Smooth muscle cell (in vitro differentiated cells): ENCODE data around the gene CARS1. TPM values are rescaled to one million over a fixed set of nuclear protein-coding genes. Genes with fewer than 3 reads are reported as not detected.

Source experiments
- DNase-seq: peaks from one replicate; lab custom pipeline; 2025; ENCODE audit not compliant: unreplicated experiment; lab: John Stamatoyannopoulos, UW
- H2AFZ ChIP-seq: fragments of 200-600 bp; sonication (generic); 2 replicates; pipeline ENCODE4 v1.6.0; 2016; ENCODE audit warnings: antibody characterized with exemption, low read depth, mild to moderate bottlenecking
- H3F3A ChIP-seq: fragments of 200-600 bp; sonication (generic); 2 replicates; pipeline ENCODE4 v1.6.0; 2017; ENCODE audit warnings: antibody characterized with exemption, low read depth
- H3K27ac ChIP-seq: fragments of 200-600 bp; sonication (generic); 2 replicates; pipeline ENCODE4 v1.5.1; 2016; ENCODE audit warnings: low read depth, mild to moderate bottlenecking
- H3K27me3 ChIP-seq: fragments of 200-600 bp; sonication (generic); 2 replicates; pipeline ENCODE4 v1.6.1; 2016; ENCODE audit warnings: low read depth, mild to moderate bottlenecking
- H3K36me3 ChIP-seq: fragments of 200-600 bp; sonication (generic); 2 replicates; pipeline ENCODE4 v1.5.1; 2016; ENCODE audit warnings: low read depth
- H3K4me1 ChIP-seq: fragments of 200-600 bp; sonication (generic); 2 replicates; pipeline ENCODE4 v1.5.1; 2016; ENCODE audit warnings: low read depth
- H3K4me2 ChIP-seq: fragments of 200-600 bp; sonication (generic); 2 replicates; pipeline ENCODE4 v1.6.0; 2016; ENCODE audit warnings: mild to moderate bottlenecking
- H3K4me3 ChIP-seq: fragments of 200-600 bp; sonication (generic); 2 replicates; pipeline ENCODE4 v1.5.1; 2016; ENCODE audit warnings: mild to moderate bottlenecking
- H3K79me2 ChIP-seq: fragments of 200-600 bp; sonication (generic); 2 replicates; pipeline ENCODE4 v1.6.0; 2016; ENCODE audit warnings: low read depth, mild to moderate bottlenecking
- H3K9ac ChIP-seq: fragments of 200-600 bp; sonication (generic); 2 replicates; pipeline ENCODE4 v1.6.0; 2016; ENCODE audit warnings: low read depth
- H3K9me3 ChIP-seq: fragments of 200-600 bp; sonication (generic); replicated peaks from 2 replicates; pipeline ENCODE4 v1.5.1; 2016; ENCODE audit warnings: low read depth
- H4K20me1 ChIP-seq: fragments of 200-600 bp; sonication (generic); 2 replicates; pipeline ENCODE4 v1.6.0; 2016; ENCODE audit warnings: low read depth
- CTCF ChIP-seq: fragments of 200-600 bp; sonication (generic); IDR thresholded peaks from 2 replicates; pipeline ENCODE4 v1.5.1; 2017; ENCODE audit warnings: borderline replicate concordance, mild to moderate bottlenecking, antibody characterized with exemption; ENCODE audit not compliant: insufficient read depth, poor library complexity, severe bottlenecking
- WGBS: methylation state at CpG from one replicate; pipeline ENCODE4 v1.1.7; 2016; ENCODE audit warnings: low lambda C conversion rate; 5-methylcytosine and 5-hydroxymethylcytosine counted together
- polyA plus RNA-seq: library from polyadenylated mRNA; unstranded; fragments of >200 nt; fragmentation: Nextera tagmentation; extraction: Ambion mirVana; gene quantifications from 2 replicates; pipeline ENCODE4 v1.2.1, GENCODE V29; 2016
- total RNA-seq: library from RNA; depleted of rRNA; stranded (reverse); fragments of >200 nt; gene quantifications from 2 replicates; pipeline ENCODE4 v1.2.3, GENCODE V29; 2014

CARS1 gene
- total and polyA plus RNA-seq, 2 experiments from 2014 or later: 51.7 to 61.6 TPM

DNA sequence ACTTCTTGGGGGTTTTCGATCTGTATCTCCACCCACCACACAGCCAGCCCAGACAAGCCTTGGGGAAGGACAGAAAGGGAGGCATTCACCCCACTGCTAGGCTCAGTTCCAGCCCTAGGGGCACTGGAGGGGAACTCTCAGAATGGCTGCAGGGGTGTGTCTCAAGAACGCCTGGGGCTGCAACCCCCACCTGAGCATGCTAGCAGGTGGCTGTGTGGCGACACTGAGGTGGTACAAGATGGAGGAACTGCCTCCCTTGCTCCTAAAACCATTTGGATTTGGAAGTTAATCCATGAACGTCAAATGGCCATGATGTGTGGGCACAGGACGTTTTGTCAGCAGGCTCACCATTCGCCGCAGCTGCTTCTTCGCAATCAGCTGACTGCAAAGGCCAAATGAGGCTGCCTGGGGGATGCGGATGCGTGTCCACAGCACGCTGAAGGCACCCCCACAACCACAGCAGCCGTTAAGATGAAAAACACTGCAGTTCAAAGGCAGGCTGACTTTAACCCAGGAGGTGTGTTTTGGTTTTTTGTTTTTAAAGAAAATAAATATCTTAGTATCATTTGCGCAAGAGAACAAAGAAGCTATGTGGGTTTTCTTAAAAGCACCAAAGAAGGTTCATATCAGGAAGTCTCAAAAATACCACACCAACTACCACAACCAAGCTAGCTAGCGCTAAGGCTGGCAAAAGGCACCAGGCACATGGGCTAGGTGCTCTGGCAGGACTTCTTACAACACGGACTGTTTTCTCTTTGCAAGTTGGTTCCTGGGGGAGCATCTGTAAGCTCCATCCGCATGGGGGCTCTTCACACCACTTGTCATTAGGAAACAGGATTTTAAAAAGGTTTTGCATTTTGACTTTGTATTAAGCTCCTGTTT is 42.9 kb downstream of the CARS1 start:
- Histone ChIP-seq H3F3A (no peaks in the 10 kb centered on the region), H3K79me2 (peaks cover 4% of the 10 kb centered on the region), H3K4me2 (no peak overlapping the region), H3K4me1 (no peaks in the 10 kb centered on the region), H3K36me3 (peaks cover 14% of the 10 kb centered on the region), H4K20me1 (peaks cover 19% of the 10 kb centered on the region), H3K27ac (no peak overlapping the region), H2AFZ (no peak overlapping the region), H3K27me3 (no peaks in the 10 kb centered on the region), H3K9me3 (no peaks in the 10 kb centered on the region), H3K4me3 (no peak overlapping the region), H3K9ac (no peak overlapping the region)
- no peak for TF ChIP-seq CTCF
- WGBS: 91% methylated on average over 16 of the region's 16 CpGs
- no peak for DNase-seq

DNA sequence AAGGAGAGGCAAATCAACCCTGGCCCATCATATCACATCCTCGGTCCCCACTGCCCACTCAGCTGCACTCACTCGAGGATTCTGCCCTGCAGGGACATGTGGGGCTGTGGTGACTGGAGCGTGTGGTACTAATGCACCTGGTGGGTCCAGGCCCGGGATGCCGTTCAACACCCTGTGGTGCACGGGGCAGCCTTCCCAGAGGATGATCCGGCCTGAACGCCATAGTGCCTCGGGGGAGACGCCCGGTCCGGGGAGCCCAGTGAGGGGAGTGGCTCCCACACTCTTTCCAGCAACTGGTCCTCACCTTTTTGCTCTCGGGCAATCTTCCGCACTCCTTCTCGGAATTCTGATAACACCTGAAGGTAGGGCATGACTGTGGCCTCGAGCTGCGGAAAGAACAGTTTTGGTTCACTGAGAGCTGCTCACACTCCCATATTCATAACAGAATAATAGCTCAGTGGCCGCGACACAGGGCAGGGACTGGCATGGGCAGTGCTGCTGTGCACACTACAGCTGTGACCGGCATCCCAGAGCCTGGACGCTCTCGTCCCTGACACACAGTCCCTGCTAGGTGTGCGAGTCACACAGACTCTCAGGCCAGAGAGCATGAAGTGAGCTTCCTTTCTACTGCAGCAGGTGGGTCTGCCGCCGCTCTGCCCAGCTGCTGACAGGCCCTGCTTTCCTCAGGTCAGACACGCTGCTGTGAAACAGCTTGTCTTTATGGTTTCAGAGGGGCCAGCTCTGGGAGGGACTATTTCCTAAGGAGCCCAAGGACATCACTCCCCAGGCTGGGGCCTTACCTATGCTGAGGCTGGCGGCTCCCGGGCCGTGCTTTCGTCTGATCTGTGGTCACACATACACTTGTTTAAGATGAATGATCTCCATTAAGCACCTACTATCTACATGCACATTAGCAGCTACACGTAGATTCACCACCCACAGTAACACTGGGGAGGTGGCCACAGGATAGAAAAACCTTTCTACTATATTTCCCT is 45.0 kb downstream of the CARS1 start:
- no peak for TF ChIP-seq CTCF

DNA sequence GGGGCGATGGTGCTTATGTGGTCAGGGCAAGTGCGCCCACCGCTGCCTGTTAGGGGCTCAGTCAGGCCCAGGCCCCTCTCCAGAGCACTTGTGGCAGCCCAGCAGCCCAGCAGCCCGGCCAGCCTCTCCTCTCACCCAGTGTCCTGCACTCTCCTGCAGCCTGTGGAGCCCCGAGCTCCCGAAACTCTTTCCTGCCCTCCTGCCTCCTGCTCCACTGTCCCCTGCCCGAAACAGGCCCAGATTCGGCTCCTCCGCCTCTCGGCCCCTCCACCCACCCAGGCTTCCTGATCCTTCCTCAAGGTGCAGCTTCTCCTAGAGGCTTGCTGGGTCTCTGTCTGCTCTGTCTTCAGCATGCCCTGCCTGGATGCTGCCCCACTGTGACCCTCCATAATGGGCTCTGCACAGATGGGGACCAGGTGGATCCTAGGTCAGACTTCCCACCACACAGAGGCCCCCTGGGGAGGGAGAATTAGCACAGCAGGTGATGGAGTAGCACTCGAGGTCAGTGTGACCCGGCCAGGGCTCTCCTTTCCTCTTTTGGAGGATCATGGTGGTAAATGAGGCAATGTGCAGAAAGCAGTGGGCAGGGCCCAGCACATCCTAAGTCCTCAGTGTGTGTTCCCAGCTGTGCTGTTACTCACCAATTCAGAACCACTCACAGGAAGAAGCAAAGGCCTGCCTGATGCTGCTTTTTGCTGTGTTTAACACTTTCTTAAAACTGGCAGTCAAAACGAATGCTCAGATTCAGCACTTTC is 46.5 kb downstream of the CARS1 start:
- TF ChIP-seq CTCF: no peak
- H2AFZ ChIP-seq: no peak overlapping the region
- H3K4me2 ChIP-seq: no peak overlapping the region
- H4K20me1 ChIP-seq: peaks cover 19% of the 10 kb centered on the region
- H3F3A ChIP-seq: no peaks in the 10 kb centered on the region
- H3K27ac ChIP-seq: no peak overlapping the region
- no peaks in the 10 kb centered on the region for H3K27me3 ChIP-seq
- H3K36me3 ChIP-seq: no peaks in the 10 kb centered on the region
- H3K9me3 ChIP-seq: no peaks in the 10 kb centered on the region
- 92% methylated on average over 13 of the region's 13 CpGs for WGBS
- no peaks in the 10 kb centered on the region for H3K4me1 ChIP-seq
- H3K79me2 ChIP-seq: no peaks in the 10 kb centered on the region
- H3K9ac ChIP-seq: no peak overlapping the region
- no peak for DNase-seq
- H3K4me3 ChIP-seq: no peak overlapping the region

More for the DNA sequence above, 45.0 kb downstream of the CARS1 start:
- H3K4me2 ChIP-seq: no peak overlapping the region
- DNase-seq: no peak
- no peak overlapping the region for H2AFZ ChIP-seq
- no peak overlapping the region for H3K27ac ChIP-seq
- peaks cover 19% of the 10 kb centered on the region for H4K20me1 ChIP-seq
- H3K4me1 ChIP-seq: no peaks in the 10 kb centered on the region
- 96% methylated on average over 31 of the region's 31 CpGs for WGBS
- H3K79me2 ChIP-seq: no peaks in the 10 kb centered on the region
- no peaks in the 10 kb centered on the region for H3K27me3 ChIP-seq
- no peaks in the 10 kb centered on the region for H3K9me3 ChIP-seq
- no peak overlapping the region for H3K9ac ChIP-seq
- H3K36me3 ChIP-seq: peaks cover 4% of the 10 kb centered on the region
- H3F3A ChIP-seq: no peaks in the 10 kb centered on the region
- no peak overlapping the region for H3K4me3 ChIP-seq
